Subcutaneous adipose tissue (tissue), 4 donors: Measurements from ENCODE around the gene TPRA1. TPM values are rescaled to one million over a fixed set of nuclear protein-coding genes. Genes with fewer than 3 reads are reported as not detected.

Experiments
- total RNA-seq, 4 donors: library from RNA; depleted of rRNA; stranded (reverse); fragments of >200 nt; gene quantifications; one replicate each; pipeline ENCODE4 v1.1.0, GENCODE V29; 2016
- TF ChIP-seq, protein P1 (sequence below): fragments of 450-650 bp; IDR thresholded peaks from one replicate; pipeline ENCODE4 v1.5.1; 2016; ENCODE audit warnings: low read depth, mild to moderate bottlenecking, control low read depth, antibody characterized with exemption, moderate library complexity

The TPRA1 gene
- total RNA-seq, 4 donors from 2014 or later, result 12.2 to 32.3 (median 25.8) TPM

GRCh38 chr3:127570520-127570919, 20.0 kb downstream of the TPRA1 start:
- TF ChIP-seq, protein P1, sequence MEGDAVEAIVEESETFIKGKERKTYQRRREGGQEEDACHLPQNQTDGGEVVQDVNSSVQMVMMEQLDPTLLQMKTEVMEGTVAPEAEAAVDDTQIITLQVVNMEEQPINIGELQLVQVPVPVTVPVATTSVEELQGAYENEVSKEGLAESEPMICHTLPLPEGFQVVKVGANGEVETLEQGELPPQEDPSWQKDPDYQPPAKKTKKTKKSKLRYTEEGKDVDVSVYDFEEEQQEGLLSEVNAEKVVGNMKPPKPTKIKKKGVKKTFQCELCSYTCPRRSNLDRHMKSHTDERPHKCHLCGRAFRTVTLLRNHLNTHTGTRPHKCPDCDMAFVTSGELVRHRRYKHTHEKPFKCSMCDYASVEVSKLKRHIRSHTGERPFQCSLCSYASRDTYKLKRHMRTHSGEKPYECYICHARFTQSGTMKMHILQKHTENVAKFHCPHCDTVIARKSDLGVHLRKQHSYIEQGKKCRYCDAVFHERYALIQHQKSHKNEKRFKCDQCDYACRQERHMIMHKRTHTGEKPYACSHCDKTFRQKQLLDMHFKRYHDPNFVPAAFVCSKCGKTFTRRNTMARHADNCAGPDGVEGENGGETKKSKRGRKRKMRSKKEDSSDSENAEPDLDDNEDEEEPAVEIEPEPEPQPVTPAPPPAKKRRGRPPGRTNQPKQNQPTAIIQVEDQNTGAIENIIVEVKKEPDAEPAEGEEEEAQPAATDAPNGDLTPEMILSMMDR, result no peak

- TF ChIP-seq, protein P1, result no peak
Measured at GRCh38 chr3:127569160-127569559, 21.4 kb downstream of the TPRA1 start.

- TF ChIP-seq, protein P1, result no peak
Measured at GRCh38 chr3:127568586-127568985, 21.9 kb downstream of the TPRA1 start.

DNA sequence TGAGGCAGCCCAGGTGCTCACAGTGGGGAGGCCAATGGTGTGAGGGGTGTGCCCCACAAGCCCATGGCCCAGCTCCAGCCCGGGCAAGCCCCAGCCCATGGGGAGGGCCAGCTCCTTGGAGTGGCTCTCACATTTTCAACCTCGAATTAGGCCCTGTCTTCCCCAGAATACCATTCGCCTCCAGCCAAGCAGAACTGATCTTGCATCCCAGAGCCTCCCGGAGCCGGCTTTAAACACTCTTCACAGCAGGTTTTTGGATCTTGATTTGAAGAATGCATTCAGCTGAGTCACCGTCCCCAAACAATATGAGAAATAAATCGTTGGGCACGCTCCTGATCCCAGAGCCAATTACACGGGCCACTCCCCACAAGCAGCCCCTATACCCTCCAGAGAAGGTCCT, 23.7 kb downstream of the TPRA1 start:
- TF ChIP-seq, protein P1, result no peak

- TF ChIP-seq, protein P1, result no peak
Measured at GRCh38 chr3:127565711-127566110, 24.8 kb downstream of the TPRA1 start.

DNA sequence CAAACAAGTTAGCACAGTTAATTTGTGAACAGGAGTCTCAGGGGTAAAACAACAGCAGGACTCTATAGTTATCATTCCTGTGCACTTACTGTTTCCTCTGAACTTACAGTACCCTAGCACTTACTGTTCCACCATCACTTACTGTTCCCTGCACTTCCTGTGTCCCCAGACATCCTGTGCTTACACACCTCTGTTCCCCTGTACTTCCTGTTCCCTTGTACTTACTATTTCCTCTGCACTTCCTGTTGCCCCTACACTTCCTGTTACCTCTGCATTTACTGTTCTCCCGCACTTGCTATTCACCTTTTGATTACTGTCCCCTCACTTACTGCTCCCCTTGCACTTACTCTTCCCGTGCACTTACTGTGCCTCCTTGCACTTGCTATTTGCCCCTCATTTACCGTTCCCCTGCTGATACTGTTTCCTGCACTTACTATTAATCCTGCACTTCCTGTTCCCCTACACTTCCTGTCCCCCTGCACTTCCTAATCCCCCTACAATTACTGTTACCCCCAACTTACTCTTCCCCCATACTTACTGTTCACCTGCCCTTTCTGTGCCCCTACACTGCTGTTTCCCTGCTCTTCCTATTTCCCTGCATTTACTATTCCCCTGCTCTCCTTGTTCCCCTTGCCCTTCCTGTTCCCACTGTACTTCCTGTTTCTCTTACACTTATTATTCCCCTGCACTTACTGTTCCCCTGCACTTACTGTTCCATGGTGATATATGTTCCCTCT, 30.3 kb downstream of the TPRA1 start:
- TF ChIP-seq, protein P1, result no peak

GRCh38 chr3:127556565-127556964, 34.0 kb downstream of the TPRA1 start:
- TF ChIP-seq, protein P1, result no peak
